ENCODE data around the gene PRKACB. TPM values are rescaled to one million over a fixed set of nuclear protein-coding genes. Genes with fewer than 3 reads are reported as not detected.

The PRKACB gene
- polyA plus RNA-seq, 10 donors: 22.5 to 32.5 (median 27.0) TPM

DNA sequence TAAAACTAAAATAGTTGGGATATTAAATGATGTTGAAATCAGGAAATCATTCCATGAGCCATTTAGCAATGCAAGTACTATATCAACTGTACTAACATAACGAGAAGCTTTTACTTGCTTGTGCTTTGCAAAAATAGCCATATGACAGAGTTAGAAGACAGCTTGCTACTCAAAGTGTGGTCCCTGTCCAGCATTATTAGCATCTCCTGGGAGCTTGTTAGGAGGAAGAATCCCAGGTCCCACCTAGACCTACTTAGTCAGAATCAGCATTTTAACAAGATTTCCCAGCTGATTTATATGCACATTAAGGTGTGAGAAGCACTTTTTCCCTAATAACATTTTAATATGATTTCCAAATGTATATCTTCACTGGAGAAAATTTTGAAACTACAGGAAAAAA lies 4.7 kb downstream of the PRKACB start:
- no peak for DNase-seq

DNA sequence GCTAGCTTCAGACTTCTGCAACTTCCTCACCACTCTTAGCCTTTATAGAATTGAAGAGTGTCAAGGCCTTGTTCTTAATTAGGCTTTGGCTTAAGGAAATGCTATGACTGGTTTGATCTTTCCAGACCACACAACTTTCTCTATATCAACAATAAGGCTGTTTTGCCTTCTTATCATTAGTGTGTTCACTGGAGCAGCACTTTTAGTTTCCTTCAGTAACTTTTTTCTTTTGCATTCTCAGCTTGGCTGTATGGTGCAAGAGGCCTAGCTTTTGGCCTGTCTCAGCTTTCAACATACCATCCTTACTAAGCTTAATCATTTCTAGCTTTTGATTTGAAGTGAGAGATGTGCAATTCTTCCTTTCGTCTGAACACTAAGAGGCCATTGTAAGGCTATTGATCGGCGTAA lies 8.6 kb downstream of the PRKACB start:
- no peak for DNase-seq

DNA sequence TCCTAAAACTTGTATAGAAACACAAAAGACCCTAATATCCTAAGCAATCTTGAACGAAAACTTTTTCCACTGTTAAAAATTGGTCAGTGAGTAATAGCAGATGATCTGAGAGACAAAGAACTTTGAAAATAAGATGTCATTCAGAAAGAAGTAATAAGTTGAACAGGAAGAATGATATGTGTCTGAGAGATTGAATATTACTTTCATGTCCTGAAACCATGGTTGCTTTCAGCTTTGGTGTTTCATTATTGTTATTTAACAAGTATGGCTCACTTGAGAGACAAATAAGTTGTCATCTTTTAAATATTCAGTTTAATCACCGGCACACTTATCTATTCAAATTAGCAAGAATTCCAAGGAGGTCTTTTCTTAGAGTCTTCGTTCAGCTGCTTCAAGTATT lies 11.4 kb downstream of the PRKACB start:
- no peak for DNase-seq

DNA sequence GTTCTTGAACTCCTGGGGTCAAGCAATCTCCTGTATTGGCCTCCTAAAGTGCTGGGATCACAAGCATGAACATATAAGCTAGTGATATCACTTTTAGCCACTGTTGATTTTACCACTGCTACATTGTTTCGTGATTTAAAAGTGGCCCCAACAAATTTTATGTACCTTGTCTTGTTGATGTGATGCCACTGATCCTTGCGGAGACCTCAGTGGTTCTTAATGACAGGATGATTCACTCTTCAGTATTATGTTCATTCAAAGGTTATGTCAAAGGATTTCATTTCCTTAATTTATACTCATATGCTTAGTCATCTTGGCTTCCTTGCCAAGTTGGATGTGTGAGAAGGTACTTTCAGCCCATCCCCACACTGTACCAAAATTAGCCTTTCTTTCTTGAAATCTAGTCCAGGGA lies 12.1 kb downstream of the PRKACB start:
- DNase-seq: peak in 1 of 3 donors; percentile 80

DNA sequence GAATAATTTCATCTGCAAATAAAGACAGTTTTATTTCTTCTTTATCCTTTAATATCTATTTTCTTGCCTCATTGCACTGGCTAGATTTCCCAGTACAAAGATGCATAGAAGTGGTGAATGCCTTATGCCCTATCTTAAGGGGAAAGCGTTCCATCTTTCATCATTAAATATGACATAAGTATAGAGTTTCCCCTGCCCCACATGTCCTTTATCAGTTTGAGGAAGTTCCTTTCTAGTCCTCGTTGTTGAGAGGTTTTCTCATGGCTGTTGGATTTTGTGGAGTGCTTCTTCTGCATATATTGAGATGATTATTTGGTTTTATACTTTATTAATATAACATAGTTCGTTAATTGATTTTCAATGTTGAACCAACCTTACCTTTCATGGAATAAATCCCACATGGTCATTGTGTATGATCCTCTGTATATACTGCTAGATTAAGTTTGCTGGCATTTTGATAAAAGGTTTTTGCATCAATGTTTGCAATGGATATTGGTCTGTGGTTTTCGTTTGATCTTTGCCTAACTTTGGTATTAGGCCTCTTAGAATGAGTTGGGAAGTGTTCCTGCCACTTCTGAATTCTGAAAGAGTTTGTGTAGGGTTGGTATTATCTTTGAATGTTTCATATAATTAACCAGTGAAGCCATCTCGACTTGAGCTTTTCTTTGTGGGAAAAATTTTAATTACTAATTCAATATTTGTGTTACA lies 15.6 kb downstream of the PRKACB start:
- no peak for DNase-seq

DNA sequence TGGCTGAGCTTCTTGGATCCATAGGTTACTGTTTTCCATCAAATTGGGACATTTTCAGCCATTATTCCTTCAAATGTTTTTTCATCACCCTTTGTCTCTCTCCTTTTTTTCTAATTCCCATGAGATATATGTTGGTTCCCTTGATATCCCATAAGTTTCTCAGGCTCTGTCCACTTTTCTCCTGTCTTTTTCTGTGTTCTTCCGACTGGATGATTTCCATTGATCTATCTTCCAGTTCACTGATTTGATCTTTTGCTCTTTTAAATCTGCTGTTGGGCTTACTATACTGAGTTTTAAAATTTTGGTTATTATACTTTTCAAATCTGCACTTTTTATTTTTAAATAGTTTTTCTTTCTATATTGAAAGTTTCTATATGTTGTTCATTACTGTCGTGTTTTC lies 18.2 kb downstream of the PRKACB start:
- DNase-seq: no peak

DNA sequence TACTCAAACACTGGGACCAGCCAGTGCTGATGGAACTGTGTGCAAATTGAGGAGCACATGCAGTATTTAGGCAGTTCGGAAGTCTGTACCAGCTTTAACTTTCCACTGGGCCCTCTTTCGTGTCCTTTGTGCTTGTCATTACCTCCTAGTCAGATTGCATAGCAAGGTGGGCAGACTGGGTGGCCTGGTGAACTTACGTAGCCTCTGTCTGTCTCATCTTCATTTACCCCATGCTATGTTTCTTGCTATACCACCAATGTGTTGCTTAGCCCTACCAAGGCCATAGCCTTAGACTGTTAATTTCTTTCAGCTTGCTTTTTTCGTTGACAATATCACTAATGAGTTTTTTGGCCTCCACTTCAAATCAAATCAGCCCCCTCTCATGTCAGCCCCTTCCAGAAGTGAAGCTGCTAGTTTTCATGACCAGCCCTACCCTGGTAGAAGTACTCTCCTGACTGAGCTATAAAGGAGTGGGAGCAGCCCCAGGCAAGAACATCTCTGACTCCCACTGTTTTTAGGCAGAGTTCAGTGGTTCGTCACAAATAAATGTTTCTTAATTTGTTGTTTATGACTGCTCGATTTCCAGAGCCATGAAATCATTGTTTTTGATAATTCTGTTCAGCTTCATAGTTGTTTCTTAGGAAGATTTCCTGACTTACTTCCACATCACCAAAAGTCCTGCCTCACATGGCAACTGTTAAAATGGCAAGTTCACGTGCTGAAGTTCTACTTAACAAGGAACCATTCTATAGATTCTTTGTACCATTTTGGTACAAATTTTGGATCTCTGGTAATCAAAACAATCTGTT lies 19.3 kb downstream of the PRKACB start:
- DNase-seq: peak in 1 of 3 donors; percentile 37

DNA sequence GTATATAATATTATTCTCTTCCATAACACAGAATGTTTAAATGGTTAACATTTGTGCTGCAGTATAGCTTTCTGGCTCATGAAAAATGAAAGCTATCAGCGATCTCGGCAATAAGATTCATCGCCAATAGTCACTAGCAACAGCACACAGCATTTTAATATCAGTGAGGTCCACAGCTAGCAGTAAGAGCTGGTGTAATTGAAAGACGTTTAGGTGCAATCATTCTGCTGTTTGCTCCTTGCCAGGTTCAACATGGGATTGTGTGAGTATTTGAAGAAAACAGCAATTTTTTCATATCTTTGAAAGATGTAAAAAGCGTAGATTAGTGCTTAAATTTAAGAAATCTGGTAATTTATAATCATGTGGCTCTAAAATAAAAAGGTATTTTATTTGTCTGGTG lies 20.1 kb downstream of the PRKACB start:
- peak in 2 of 3 donors; percentile 36 to 69 for DNase-seq

DNA sequence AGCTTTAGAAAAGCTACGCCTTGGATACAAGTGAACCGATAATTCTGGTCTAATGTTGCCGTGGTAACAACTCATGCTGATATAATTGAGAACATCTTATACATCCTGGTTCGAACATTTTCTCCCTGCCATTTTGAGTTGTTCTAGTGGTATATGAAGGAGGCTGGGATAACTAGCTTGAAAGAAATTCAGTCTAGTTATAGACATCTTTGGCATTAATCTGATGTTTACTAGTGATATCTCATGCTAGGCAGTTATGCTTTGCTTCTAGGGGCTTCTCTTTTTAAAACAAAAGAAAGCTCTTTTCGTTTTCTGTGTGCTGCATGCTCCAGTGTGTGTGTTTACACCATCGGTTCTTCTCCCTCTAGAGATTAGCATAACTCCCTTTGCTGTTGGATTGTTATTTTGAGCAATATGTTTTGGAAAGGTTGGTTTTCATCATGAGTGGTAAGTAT lies 20.5 kb downstream of the PRKACB start:
- DNase-seq: peak; percentile 42 to 80 (median 45)

DNA sequence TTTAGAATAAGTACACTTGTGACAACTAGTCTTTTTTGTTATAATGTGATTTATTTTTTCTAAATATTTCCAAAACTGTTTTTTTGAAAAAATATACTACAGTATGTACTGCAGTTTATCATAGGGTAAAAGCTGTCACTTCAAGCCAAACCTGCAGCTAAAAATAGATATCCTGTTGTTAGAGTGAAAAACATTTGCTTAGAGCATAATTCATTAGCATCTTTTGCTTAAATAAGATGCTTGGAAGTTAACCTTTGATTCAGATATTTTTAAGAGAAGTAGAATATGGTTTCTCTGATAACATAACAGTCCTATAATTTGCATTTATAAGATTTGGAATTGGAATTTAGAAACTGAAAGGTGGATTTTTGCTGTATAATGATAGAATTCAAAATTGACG lies 21.5 kb downstream of the PRKACB start:
- DNase-seq: peak in 1 of 3 donors; percentile 11

DNA sequence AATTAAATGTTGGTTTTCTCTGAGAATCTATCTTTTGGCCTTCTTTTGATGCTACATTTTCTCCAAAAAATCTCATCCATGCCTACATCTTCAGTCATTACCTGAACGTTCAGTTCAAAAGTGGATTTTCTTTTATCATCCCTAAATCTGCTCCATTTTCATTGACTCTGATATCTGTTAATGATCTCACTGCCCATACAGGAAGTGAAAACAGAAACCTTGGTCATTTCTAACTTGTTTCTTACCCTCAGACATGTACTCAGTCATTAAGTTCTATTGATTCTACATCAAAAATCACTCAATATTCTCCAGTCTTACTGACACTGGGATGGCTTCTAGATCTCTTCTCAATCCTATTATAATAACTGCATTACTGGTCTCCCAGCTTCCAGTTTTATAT lies 22.7 kb downstream of the PRKACB start:
- no peak for DNase-seq

DNA sequence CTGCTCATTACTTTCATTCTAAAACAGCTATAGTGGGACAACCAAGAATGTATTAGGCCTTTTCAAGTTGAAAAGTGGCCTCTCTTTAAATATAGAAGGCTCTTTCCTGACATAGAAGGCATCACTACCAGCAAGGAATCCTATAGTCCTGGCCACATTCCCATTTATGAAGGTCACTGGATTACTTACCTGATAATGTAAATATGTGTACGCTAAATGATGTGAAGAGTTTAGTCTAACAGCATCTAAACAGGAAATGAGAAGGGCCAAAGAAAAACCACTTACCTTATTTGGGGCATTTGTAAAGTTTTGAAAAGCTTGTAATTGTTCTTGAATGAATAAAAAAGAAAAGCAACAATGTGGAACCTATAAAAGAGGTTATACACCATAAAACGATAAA lies 24.7 kb downstream of the PRKACB start:
- DNase-seq: no peak

DNA sequence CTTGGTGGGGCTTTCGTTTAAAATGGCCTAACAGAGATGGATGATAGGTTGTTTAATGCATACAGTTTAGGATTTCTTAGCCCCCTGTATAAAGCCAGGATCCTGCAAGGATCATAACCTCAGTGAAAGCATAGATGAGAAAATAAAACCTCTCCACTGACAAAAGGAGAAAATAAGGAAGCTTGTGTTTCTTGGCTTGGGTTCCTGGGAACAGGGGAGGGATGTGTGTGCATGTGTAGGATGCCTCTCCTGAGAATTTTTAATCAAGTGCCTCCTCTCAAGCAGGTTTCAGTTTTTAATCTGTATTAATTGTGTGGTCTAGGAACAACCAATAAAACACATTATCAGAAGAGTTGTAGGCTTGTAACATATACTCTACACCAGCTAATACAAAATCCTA lies 26.1 kb downstream of the PRKACB start:
- no peak for DNase-seq

DNA sequence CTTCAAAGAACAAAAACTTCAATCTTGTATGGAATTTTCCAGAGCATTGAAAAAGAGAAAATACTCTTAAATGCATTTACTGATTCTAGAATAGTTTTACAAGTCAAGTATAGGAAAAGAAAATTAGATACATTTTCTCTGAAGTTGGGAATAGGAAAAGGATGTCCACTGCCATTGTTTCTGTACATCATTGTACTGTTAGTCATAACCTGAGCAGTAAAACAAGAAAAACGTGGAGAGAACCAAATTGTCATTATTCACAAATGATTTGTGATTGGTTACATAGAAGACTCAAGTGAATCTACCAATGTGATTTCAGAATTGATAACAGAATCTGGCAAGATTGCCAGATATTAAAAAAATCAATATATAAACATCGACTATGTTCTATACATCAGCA lies 27.4 kb downstream of the PRKACB start:
- no peak for DNase-seq

DNA sequence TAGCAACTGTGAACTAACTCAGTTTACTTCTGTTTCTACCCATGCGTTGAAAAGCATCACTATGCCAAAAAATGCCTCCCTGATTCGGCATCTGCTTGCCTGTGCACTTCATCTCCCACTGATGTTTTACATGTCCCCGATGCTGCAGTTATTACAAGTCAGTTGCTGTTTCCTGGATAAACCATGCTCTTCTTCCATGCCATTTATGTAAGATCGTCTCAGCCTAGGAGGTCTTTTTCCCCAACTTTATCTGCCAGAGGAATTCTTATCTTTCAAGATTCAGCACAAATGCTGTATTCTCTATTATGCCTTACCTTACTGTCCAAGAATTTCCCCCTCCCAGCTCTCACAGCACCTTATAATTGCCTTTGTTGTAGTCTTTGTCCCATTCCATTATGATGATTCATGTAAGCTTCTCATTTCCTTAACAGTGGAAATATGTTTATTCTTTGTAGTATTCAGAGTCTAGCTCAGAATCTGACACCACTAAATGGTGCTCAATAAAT lies 30.0 kb downstream of the PRKACB start:
- peak in 1 of 3 donors; percentile 26 for DNase-seq

DNA sequence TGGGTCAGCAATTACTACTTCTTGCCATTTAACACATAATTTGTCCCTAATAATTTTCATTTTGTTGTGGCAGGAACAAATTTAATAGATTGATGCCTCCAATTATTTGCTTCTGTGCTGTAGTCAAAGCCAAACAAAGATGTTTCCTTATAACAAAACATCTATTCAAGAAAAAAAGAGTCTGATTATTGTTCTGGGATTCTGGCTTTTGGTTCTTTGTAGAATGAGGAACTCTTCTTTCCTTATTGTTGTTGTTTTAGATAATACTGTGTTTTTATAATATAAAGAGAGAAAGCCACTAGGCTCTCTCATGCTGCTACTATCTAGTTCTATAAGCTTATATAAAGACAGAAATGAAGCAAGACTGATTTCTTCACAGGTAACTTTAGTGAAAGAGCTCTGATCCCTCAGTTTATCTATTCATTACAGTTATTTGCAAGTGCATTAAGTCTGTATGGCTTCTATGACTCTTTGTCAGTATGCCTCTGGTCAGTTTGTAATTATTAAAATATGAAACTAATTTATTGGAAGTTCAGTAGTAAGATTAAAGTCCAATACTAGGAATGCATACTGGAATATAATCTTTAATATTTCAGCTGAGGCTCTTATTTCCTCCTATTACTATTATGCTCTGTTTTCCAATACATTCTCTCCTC lies 37.4 kb downstream of the PRKACB start:
- DNase-seq: no peak

DNA sequence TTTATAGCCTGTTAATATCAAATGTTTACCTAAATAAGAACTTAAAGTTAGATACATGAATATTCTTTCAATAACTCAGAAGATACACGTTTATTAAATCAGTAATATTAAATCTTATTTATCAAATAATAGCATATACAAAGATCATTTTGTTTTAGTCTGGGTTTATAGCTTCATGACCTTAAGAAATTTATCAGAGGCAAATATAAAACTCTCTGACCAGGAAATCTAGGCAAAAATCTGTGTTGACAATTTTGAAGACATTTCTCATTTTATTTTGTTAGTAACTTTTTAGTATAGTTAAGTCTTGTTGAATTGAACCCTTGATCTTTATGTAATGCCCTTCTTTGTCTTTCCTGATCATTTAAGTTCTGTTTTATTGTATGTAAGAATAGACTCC lies 46.4 kb downstream of the PRKACB start:
- no peak for DNase-seq

DNA sequence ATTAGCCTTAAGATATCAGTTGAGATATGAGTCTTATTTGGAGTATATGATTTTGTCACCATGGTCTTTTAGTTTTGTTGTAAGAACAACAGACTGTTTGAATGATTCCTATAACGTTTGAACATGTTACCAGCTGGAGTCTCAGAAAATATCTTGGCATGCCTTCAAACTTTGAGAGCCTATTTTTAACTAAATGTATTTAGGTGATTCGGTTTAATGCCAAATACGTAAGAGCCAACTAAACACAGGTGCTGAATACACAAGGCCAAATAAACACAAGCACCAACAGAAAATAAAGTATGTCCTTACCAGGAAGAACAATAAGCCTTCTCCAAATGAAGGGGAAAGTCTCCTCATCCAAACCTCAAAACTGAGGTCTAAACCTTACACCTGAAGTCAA lies 48.6 kb downstream of the PRKACB start:
- DNase-seq: no peak

DNA sequence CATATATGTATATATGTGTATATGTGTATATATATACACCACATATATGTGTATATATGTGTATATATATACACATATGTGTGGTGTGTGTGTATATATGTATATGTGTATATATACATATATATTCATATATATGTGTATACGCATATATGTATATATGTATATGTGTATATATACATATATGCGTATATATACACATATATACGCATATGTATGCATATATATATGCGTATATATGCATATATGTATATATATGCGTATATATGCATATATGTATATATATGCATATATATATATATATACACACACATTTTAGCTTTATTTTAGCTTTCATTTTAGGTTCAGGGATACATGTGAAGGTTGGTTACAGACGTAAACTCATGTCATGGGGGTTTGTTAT lies 54.8 kb downstream of the PRKACB start:
- no peak for DNase-seq

DNA sequence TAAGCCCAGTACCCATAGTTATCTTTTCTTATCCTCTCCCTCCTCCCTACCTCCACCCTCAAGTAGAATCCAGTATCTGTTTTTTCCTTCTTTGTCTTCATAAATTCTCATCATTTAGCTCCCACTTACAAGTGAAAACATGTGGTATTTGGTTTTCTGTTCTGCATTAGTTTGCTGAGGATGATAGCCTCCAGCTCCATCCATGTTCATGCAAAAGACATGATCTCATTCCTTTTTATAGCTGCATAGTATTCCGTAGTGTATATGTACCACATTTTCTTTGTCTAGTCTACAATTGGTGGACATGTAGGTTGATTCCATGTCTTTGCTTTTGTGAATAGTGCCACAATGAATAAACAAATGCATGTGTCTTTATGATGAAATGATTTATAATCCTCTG lies 55.2 kb downstream of the PRKACB start:
- no peak for DNase-seq

DNA sequence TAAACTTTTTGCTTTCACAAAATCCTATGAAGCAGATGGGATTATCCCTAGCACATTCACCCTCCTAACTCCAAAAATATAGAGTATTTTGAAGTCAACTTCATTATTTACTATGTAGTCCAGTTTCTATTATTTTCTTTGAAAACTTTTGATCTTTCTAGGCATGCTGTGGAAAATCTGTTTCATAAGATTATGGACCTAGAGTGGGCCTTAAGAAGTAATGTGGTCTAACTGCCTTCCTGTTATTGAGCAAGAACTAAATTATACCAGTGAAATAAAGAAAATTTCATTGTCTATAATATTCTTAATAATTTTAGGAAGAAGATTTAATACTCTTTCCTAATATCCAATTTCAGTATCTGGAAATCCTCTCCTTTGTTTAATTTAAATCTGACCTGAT lies 58.1 kb downstream of the PRKACB start:
- no peak for DNase-seq

DNA sequence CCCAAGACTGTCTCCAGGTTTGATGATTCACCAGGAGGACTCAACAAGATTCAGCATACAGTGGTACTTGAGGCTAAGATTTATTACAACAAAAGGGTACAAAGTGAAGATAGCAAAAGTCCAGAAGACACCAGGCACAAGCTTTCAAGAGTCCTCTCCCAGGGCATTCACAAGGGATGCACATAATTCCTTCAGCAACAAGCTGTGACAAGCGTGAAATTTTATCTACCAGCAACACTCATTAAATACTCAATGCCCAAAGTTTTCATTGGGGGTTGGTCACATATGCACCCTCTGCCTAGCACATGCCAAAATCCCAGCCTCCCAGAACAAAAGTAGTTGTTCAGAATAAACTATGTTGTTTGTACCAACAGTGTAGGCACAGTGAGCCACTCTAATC lies 62.3 kb downstream of the PRKACB start:
- no peak for DNase-seq

DNA sequence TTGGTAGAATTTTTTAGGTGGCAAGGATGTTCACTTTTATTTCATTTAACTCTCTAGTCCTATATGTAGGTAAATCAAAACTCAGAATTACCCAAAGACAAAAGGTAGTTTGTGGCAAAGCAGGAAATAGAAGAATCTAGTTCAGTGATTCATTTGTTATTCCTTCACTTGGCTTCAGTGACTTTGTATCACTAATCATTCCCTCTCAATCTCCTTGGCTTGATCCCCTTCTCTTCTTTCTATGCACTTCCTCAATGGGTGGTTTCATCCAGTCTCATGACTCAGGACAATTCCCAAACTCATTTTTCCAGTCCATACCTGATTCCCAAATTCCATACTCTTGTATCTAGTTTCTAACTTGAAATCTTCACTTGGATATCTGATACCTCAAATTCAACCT lies 64.9 kb downstream of the PRKACB start:
- peak in 1 of 3 donors; percentile 1 for DNase-seq

Data from muscle of back (tissue), 11 donors.